ENCODE measurements around the gene PRKCA.

Gene PRKCA

GRCh38 chr17:66661411-66662256 lies 359.2 kb downstream of the PRKCA start:
- DNase-seq = no peak
- Histone ChIP-seq H3K4me3 (ENCODE audit: low read depth, low read length) (no peak overlapping the region), H3K4me1 (peaks cover 28% of the 10 kb centered on the region), H3K36me3 (peaks cover 3% of the 10 kb centered on the region; the same call in 1 of the 2 replicates), H3K9me3 (no peaks in the 10 kb centered on the region), H3K27me3 (no peaks in the 10 kb centered on the region)
- no peak for TF ChIP-seq CTCF (IDR thresholded peaks at IDR 0.05; ENCODE audit: low read depth, low read length)

GRCh38 chr17:66662496-66662895 lies 360.1 kb downstream of the PRKCA start:
- no peak for DNase-seq
- peaks cover 3% of the 10 kb centered on the region; the same call in 1 of the 2 replicates for H3K36me3 ChIP-seq
- no peaks in the 10 kb centered on the region for H3K9me3 ChIP-seq
- no peaks in the 10 kb centered on the region for H3K27me3 ChIP-seq
- TF ChIP-seq CTCF (IDR thresholded peaks at IDR 0.05; ENCODE audit: low read depth, low read length) = no peak
- H3K4me3 ChIP-seq (ENCODE audit: low read depth, low read length) = no peak overlapping the region
- peaks cover 28% of the 10 kb centered on the region for H3K4me1 ChIP-seq

GRCh38 chr17:66663041-66663606 lies 360.7 kb downstream of the PRKCA start:
- Histone ChIP-seq H3K36me3 (peaks cover 3% of the 10 kb centered on the region; the same call in 1 of the 2 replicates), H3K27me3 (no peaks in the 10 kb centered on the region), H3K4me1 (peaks cover 28% of the 10 kb centered on the region), H3K9me3 (no peaks in the 10 kb centered on the region), H3K4me3 (ENCODE audit: low read depth, low read length) (peak overlapping the region; percentile 9; the same call in 1 of the 2 replicates)
- peak; percentile 69 for DNase-seq
- TF ChIP-seq CTCF (IDR thresholded peaks at IDR 0.05; ENCODE audit: low read depth, low read length) = no peak

GRCh38 chr17:66664336-66664735 lies 361.9 kb downstream of the PRKCA start:
- Histone ChIP-seq H3K36me3 (no peaks in the 10 kb centered on the region), H3K9me3 (no peaks in the 10 kb centered on the region)
- TF ChIP-seq CTCF (IDR thresholded peaks at IDR 0.05; ENCODE audit: low read depth, low read length) = no peak

GRCh38 chr17:66665194-66665593 lies 362.8 kb downstream of the PRKCA start:
- no peaks in the 10 kb centered on the region for H3K9me3 ChIP-seq
- H3K4me1 ChIP-seq = peaks cover 28% of the 10 kb centered on the region
- H3K4me3 ChIP-seq (ENCODE audit: low read depth, low read length) = no peak overlapping the region
- no peaks in the 10 kb centered on the region for H3K36me3 ChIP-seq
- H3K27me3 ChIP-seq = no peaks in the 10 kb centered on the region
- no peak for TF ChIP-seq CTCF (IDR thresholded peaks at IDR 0.05; ENCODE audit: low read depth, low read length)
- no peak for DNase-seq

More at GRCh38 chr17:66664336-66664735, 361.9 kb downstream of the PRKCA start:
- Histone ChIP-seq H3K4me3 (ENCODE audit: low read depth, low read length) (no peak overlapping the region), H3K4me1 (peaks cover 28% of the 10 kb centered on the region), H3K27me3 (no peaks in the 10 kb centered on the region)
- no peak for DNase-seq

GRCh38 chr17:66667090-66667489 lies 364.7 kb downstream of the PRKCA start:
- H3K4me1 ChIP-seq = peaks cover 17% of the 10 kb centered on the region
- H3K27me3 ChIP-seq = no peaks in the 10 kb centered on the region
- no peak for TF ChIP-seq CTCF (IDR thresholded peaks at IDR 0.05; ENCODE audit: low read depth, low read length)
- no peaks in the 10 kb centered on the region for H3K36me3 ChIP-seq
- H3K4me3 ChIP-seq (ENCODE audit: low read depth, low read length) = no peak overlapping the region
- no peak for DNase-seq
- no peaks in the 10 kb centered on the region for H3K9me3 ChIP-seq
